ENCODE results near the gene C1orf115. TPM values are rescaled to one million over a fixed set of nuclear protein-coding genes. Genes with fewer than 3 reads are reported as not detected.

The C1orf115 gene
- total RNA-seq, 1 donor from 2014 or later, result 9.7 TPM

- no peak overlapping the region for H3K27ac Mint-ChIP-seq
- TF ChIP-seq, protein P1, sequence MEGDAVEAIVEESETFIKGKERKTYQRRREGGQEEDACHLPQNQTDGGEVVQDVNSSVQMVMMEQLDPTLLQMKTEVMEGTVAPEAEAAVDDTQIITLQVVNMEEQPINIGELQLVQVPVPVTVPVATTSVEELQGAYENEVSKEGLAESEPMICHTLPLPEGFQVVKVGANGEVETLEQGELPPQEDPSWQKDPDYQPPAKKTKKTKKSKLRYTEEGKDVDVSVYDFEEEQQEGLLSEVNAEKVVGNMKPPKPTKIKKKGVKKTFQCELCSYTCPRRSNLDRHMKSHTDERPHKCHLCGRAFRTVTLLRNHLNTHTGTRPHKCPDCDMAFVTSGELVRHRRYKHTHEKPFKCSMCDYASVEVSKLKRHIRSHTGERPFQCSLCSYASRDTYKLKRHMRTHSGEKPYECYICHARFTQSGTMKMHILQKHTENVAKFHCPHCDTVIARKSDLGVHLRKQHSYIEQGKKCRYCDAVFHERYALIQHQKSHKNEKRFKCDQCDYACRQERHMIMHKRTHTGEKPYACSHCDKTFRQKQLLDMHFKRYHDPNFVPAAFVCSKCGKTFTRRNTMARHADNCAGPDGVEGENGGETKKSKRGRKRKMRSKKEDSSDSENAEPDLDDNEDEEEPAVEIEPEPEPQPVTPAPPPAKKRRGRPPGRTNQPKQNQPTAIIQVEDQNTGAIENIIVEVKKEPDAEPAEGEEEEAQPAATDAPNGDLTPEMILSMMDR (IDR thresholded peaks at IDR 0.05; ENCODE audit: unreplicated experiment), result no peak
- no peaks in the 10 kb centered on the region for H3K36me3 Mint-ChIP-seq (ENCODE audit: insufficient read depth)
- H3K9me3 Mint-ChIP-seq (ENCODE audit: low read depth), result no peaks in the 10 kb centered on the region
- H3K27me3 Mint-ChIP-seq, result peaks cover 24% of the 10 kb centered on the region
- H3K4me3 Mint-ChIP-seq (ENCODE audit: low read depth), result no peak overlapping the region
- DNase-seq (ENCODE audit: low spot score, unreplicated experiment), result no peak
- peaks cover 10% of the 10 kb centered on the region for H3K4me1 Mint-ChIP-seq (ENCODE audit: low read depth)
Observed at GRCh38 chr1:220694866-220695382, 4.8 kb downstream of the C1orf115 start.

GRCh38 chr1:220695426-220695825 is 5.3 kb downstream of the C1orf115 start:
- Mint-ChIP-seq H3K36me3 (ENCODE audit: insufficient read depth) (no peaks in the 10 kb centered on the region), H3K4me3 (ENCODE audit: low read depth) (no peak overlapping the region), H3K27ac (no peak overlapping the region), H3K4me1 (ENCODE audit: low read depth) (peaks cover 10% of the 10 kb centered on the region), H3K9me3 (ENCODE audit: low read depth) (no peaks in the 10 kb centered on the region), H3K27me3 (peaks cover 23% of the 10 kb centered on the region)
- TF ChIP-seq, protein P1 (IDR thresholded peaks at IDR 0.05; ENCODE audit: unreplicated experiment), result no peak
- DNase-seq (ENCODE audit: low spot score, unreplicated experiment), result no peak

DNA sequence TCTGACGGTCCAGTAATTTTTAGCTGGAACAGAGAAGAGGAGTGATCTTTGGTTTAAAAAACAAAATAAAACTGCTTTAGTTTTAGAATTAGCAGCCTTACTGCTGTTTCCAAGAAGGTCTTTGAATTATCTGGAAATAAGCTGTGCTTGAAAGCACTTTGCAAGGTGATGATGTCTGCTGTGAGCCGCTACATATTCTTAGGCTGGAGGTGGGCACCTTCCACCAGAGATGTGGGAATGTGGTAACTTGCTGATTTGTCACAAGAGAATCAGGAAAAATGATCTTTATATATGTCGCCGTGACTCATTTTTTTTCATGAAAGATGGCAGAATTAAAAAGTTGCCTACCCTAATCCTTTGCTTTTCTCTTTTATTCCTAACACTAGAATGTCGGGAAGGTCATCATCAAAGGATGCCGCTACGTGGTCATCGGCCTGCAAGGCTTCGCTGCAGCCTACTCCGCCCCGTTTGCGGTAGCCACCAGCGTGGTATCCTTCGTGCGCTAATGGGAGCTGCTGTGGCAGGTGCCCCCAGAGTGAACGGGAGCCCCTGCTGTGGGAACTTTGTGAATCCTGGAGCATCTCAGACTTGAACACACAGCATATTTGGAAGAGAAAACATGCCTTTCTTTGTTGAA is 6.2 kb downstream of the C1orf115 start:
- peaks cover 18% of the 10 kb centered on the region for H3K27me3 Mint-ChIP-seq
- H3K36me3 Mint-ChIP-seq (ENCODE audit: insufficient read depth), result no peaks in the 10 kb centered on the region
- H3K4me1 Mint-ChIP-seq (ENCODE audit: low read depth), result peaks cover 7% of the 10 kb centered on the region
- TF ChIP-seq, protein P1 (IDR thresholded peaks at IDR 0.05; ENCODE audit: unreplicated experiment), result no peak
- DNase-seq (ENCODE audit: low spot score, unreplicated experiment), result no peak
- H3K9me3 Mint-ChIP-seq (ENCODE audit: low read depth), result no peaks in the 10 kb centered on the region
- no peak overlapping the region for H3K27ac Mint-ChIP-seq
- H3K4me3 Mint-ChIP-seq (ENCODE audit: low read depth), result no peak overlapping the region

GRCh38 chr1:220696863-220697231 is 6.7 kb downstream of the C1orf115 start:
- no peak for DNase-seq (ENCODE audit: low spot score, unreplicated experiment)
- Mint-ChIP-seq H3K4me3 (ENCODE audit: low read depth) (no peak overlapping the region), H3K9me3 (ENCODE audit: low read depth) (no peaks in the 10 kb centered on the region), H3K36me3 (ENCODE audit: insufficient read depth) (no peaks in the 10 kb centered on the region), H3K4me1 (ENCODE audit: low read depth) (peaks cover 7% of the 10 kb centered on the region), H3K27me3 (peaks cover 13% of the 10 kb centered on the region), H3K27ac (no peak overlapping the region)
- TF ChIP-seq, protein P1 (IDR thresholded peaks at IDR 0.05; ENCODE audit: unreplicated experiment), result no peak

- Mint-ChIP-seq H3K4me1 (ENCODE audit: low read depth) (peaks cover 7% of the 10 kb centered on the region), H3K36me3 (ENCODE audit: insufficient read depth) (no peaks in the 10 kb centered on the region), H3K27ac (no peak overlapping the region), H3K9me3 (ENCODE audit: low read depth) (no peaks in the 10 kb centered on the region), H3K27me3 (peaks cover 13% of the 10 kb centered on the region), H3K4me3 (ENCODE audit: low read depth) (no peak overlapping the region)
- no peak for DNase-seq (ENCODE audit: low spot score, unreplicated experiment)
- TF ChIP-seq, protein P1 (IDR thresholded peaks at IDR 0.05; ENCODE audit: unreplicated experiment), result no peak
Observed at GRCh38 chr1:220697326-220697725, 7.2 kb downstream of the C1orf115 start.
